ENCODE measurements around the gene BNIP5. TPM values are rescaled to one million over a fixed set of nuclear protein-coding genes. Genes with fewer than 3 reads are reported as not detected.

BNIP5 gene
- total and polyA plus RNA-seq, 3 donors from 2014 or later: 0.68 to 0.96 (median 0.87) TPM

- Histone ChIP-seq H3K9me3 (no peaks in the 10 kb centered on the region), H3K27ac (no peak overlapping the region), H3K36me3 (ENCODE audit: low read depth, missing control alignments) (no peaks in the 10 kb centered on the region), H3K4me3 (no peak overlapping the region), H3K27me3 (no peaks in the 10 kb centered on the region), H3K4me1 (peaks cover 21% of the 10 kb centered on the region)
- DNase-seq: no peak
- intact Hi-C loops (cut with DNase I; ENCODE audit: low total_unique reads): no loop called here
- WGBS, 2 donors: 91% methylated on average over 8 of the region's 8 CpGs
- TF ChIP-seq CTCF (IDR thresholded peaks at IDR 0.05) (no peak), POLR2A (IDR thresholded peaks at IDR 0.05) (no peak)
Measured at GRCh38 chr6:36272234-36272633, 64.5 kb downstream of the BNIP5 start.

- no peaks in the 10 kb centered on the region for H3K9me3 ChIP-seq
- peaks cover 18% of the 10 kb centered on the region for H3K4me1 ChIP-seq
- no peak within 1 kb of the TSS for H3K27ac ChIP-seq
- no peak within 1 kb of the TSS for H3K4me3 ChIP-seq
- H3K36me3 ChIP-seq (ENCODE audit: low read depth, missing control alignments): no peaks in the 10 kb centered on the region
- no peak for DNase-seq
- TF ChIP-seq POLR2A (IDR thresholded peaks at IDR 0.05) (no peak), CTCF (IDR thresholded peaks at IDR 0.05) (no peak)
- intact Hi-C loops (cut with DNase I; ENCODE audit: low total_unique reads): no loop called here
- 84 to 85% methylated on average over 21 to 32 of the region's 32 CpGs for WGBS, 2 donors
- no peaks in the 10 kb centered on the region for H3K27me3 ChIP-seq
Measured at GRCh38 chr6:36269834-36270705, 66.6 kb downstream of the BNIP5 start, which contains the start of gene PNPLA1. Gene PNPLA1 (plus strand): TSS chr6:36270060. CDS start chr6:36270460, 400 bp downstream.

- Histone ChIP-seq H3K4me1 (peaks cover 18% of the 10 kb centered on the region), H3K27me3 (no peaks in the 10 kb centered on the region), H3K27ac (no peak overlapping the region), H3K36me3 (ENCODE audit: low read depth, missing control alignments) (no peaks in the 10 kb centered on the region), H3K4me3 (no peak overlapping the region), H3K9me3 (no peaks in the 10 kb centered on the region)
- TF ChIP-seq CTCF (IDR thresholded peaks at IDR 0.05): no peak
- TF ChIP-seq POLR2A (IDR thresholded peaks at IDR 0.05): no peak
- peak; percentile 84 for DNase-seq
- 49 to 68% methylated on average over 12 of the region's 12 CpGs for WGBS, 2 donors
- intact Hi-C loops (cut with DNase I; ENCODE audit: low total_unique reads): no loop called here
Measured at GRCh38 chr6:36268478-36269275, 68.0 kb downstream of the BNIP5 start.

GRCh38 chr6:36267731-36268477 lies 68.8 kb downstream of the BNIP5 start:
- H3K4me1 ChIP-seq: peaks cover 18% of the 10 kb centered on the region
- no peaks in the 10 kb centered on the region for H3K9me3 ChIP-seq
- no peak for DNase-seq
- no peaks in the 10 kb centered on the region for H3K36me3 ChIP-seq (ENCODE audit: low read depth, missing control alignments)
- no peaks in the 10 kb centered on the region for H3K27me3 ChIP-seq
- intact Hi-C loops (cut with DNase I; ENCODE audit: low total_unique reads): no loop called here
- H3K27ac ChIP-seq: no peak overlapping the region
- H3K4me3 ChIP-seq: no peak overlapping the region
- 91 to 93% methylated on average over 4 of the region's 4 CpGs for WGBS, 2 donors
- TF ChIP-seq POLR2A (IDR thresholded peaks at IDR 0.05): no peak
- TF ChIP-seq CTCF (IDR thresholded peaks at IDR 0.05): no peak

Measured in testis (tissue), 3 donors.